Progenitor cell of endocrine pancreas (in vitro differentiated cells): ENCODE data around the gene ZDHHC14. TPM values are rescaled to one million over a fixed set of nuclear protein-coding genes. Genes with fewer than 3 reads are reported as not detected.

Experiments
- DNase-seq: peaks from one replicate; pipeline ENCODE4 v3.0.0; 2021; ENCODE audit warnings: low spot score; ENCODE audit not compliant: unreplicated experiment
- H3K27ac Mint-ChIP-seq: 2 replicates; pipeline ENCODE4 v1.8.0; 2021; ENCODE audit warnings: mild to moderate bottlenecking, moderate library complexity, mixed read lengths
- H3K27me3 Mint-ChIP-seq: 2 replicates; pipeline ENCODE4 v1.8.0; 2021; ENCODE audit warnings: mixed read lengths
- H3K36me3 Mint-ChIP-seq: 2 replicates; pipeline ENCODE4 v1.8.0; 2022; ENCODE audit warnings: mixed read lengths; ENCODE audit not compliant: insufficient read depth
- H3K4me1 Mint-ChIP-seq: 2 replicates; pipeline ENCODE4 v1.8.0; 2021; ENCODE audit warnings: low read depth, mixed read lengths
- H3K4me3 Mint-ChIP-seq: 2 replicates; pipeline ENCODE4 v1.8.0; 2021; ENCODE audit warnings: low read depth, mild to moderate bottlenecking, moderate library complexity, mixed read lengths
- H3K9me3 Mint-ChIP-seq: 2 replicates; pipeline ENCODE4 v1.8.0; 2021; ENCODE audit warnings: low read depth, mixed read lengths
- CTCF ChIP-seq: fragments of 200-600 bp; sonication (generic); IDR thresholded peaks from one replicate; pipeline ENCODE4 v1.5.0; 2021; ENCODE audit warnings: antibody characterized with exemption, mild to moderate bottlenecking; ENCODE audit not compliant: unreplicated experiment
- total RNA-seq: library from RNA; stranded (reverse); gene quantifications from 2 replicates; pipeline ENCODE4 v1.2.1, GENCODE V29; 2021

Gene ZDHHC14
- total RNA-seq, 1 donor from 2014 or later, result 9.0 TPM

- no peak for DNase-seq
- Mint-ChIP-seq H3K4me3 (no peak overlapping the region), H3K36me3 (peaks cover 2% of the 10 kb centered on the region), H3K27me3 (peaks cover 3% of the 10 kb centered on the region), H3K9me3 (no peaks in the 10 kb centered on the region), H3K4me1 (peaks cover 18% of the 10 kb centered on the region), H3K27ac (peak overlapping the region; percentile 24)
- TF ChIP-seq CTCF, result no peak
These were observed 132.9 kb downstream of the ZDHHC14 start for GRCh38 chr6:157513619-157514485.

- peaks cover 3% of the 10 kb centered on the region for H3K27me3 Mint-ChIP-seq
- no peaks in the 10 kb centered on the region for H3K9me3 Mint-ChIP-seq
- peaks cover 19% of the 10 kb centered on the region for H3K4me1 Mint-ChIP-seq
- no peak overlapping the region for H3K4me3 Mint-ChIP-seq
- no peak for TF ChIP-seq CTCF
- no peak overlapping the region for H3K27ac Mint-ChIP-seq
- H3K36me3 Mint-ChIP-seq, result peaks cover 2% of the 10 kb centered on the region
- DNase-seq, result no peak
These were observed 133.9 kb downstream of the ZDHHC14 start for GRCh38 chr6:157514659-157515496.

GRCh38 chr6:157516319-157517026 lies 135.5 kb downstream of the ZDHHC14 start:
- H3K9me3 Mint-ChIP-seq, result no peaks in the 10 kb centered on the region
- H3K27ac Mint-ChIP-seq, result no peak overlapping the region
- no peak overlapping the region for H3K4me3 Mint-ChIP-seq
- H3K36me3 Mint-ChIP-seq, result no peaks in the 10 kb centered on the region
- no peaks in the 10 kb centered on the region for H3K27me3 Mint-ChIP-seq
- no peak for TF ChIP-seq CTCF
- no peak for DNase-seq
- peaks cover 19% of the 10 kb centered on the region for H3K4me1 Mint-ChIP-seq

GRCh38 chr6:157517601-157518359 lies 136.8 kb downstream of the ZDHHC14 start:
- H3K36me3 Mint-ChIP-seq, result no peaks in the 10 kb centered on the region
- no peak for DNase-seq
- TF ChIP-seq CTCF, result no peak
- H3K4me1 Mint-ChIP-seq, result peaks cover 11% of the 10 kb centered on the region
- H3K9me3 Mint-ChIP-seq, result no peaks in the 10 kb centered on the region
- no peak overlapping the region for H3K4me3 Mint-ChIP-seq
- H3K27me3 Mint-ChIP-seq, result no peaks in the 10 kb centered on the region
- H3K27ac Mint-ChIP-seq, result no peak overlapping the region
